Body of pancreas (tissue), 4 donors: Measurements from ENCODE around the gene CFAP77.

Experiments
- POLR2A ChIP-seq, 3 donors: fragments of 450-650 bp; IDR thresholded peaks; one replicate each; pipeline ENCODE4 v1.6.1; 2016; ENCODE audit warnings: antibody characterized with exemption in 3 of 3, mild to moderate bottlenecking in 2 of 3
- TF ChIP-seq, protein P1 (sequence below), 7 experiments: fragments of 450-650 bp in 4 of 7; fragments of 200-600 bp in 3 of 7; sonication (generic) in 3 of 7; IDR thresholded peaks; one replicate each; pipeline ENCODE4 v1.5.1; 2016 to 2019; ENCODE audit warnings: antibody characterized with exemption in 7 of 7

DNA sequence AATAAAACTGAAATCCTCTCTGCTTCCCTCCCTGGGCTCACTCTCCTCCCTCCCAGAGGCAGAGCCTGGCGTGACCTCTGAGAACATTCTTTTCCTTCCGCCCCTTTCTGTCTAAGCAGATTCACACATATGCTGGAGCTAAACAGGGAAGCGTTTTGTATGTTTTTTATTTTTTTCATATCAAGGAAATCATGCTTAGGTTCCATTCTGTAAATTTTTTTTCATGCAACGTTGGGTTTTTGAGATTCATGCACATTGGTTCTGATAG lies 152.2 kb downstream of the CFAP77 start:
- no peak for TF ChIP-seq POLR2A (IDR thresholded peaks at IDR 0.05)
- TF ChIP-seq, protein P1, sequence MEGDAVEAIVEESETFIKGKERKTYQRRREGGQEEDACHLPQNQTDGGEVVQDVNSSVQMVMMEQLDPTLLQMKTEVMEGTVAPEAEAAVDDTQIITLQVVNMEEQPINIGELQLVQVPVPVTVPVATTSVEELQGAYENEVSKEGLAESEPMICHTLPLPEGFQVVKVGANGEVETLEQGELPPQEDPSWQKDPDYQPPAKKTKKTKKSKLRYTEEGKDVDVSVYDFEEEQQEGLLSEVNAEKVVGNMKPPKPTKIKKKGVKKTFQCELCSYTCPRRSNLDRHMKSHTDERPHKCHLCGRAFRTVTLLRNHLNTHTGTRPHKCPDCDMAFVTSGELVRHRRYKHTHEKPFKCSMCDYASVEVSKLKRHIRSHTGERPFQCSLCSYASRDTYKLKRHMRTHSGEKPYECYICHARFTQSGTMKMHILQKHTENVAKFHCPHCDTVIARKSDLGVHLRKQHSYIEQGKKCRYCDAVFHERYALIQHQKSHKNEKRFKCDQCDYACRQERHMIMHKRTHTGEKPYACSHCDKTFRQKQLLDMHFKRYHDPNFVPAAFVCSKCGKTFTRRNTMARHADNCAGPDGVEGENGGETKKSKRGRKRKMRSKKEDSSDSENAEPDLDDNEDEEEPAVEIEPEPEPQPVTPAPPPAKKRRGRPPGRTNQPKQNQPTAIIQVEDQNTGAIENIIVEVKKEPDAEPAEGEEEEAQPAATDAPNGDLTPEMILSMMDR (IDR thresholded peaks at IDR 0.05) = no peak
